GM06990 (cell line): ENCODE results near the gene MED10.
"Not testable (repeated sequence)": the region's sequence is repeated elsewhere in the genome, so short reads cannot be mapped to it uniquely, and the experiment has no call there.

Experiments
- DNase-seq: peaks from one replicate; pipeline ENCODE4 v3.0.0-alpha.2; 2011; ENCODE audit not compliant: insufficient read length; ENCODE audit errors: extremely low read depth
- H3K27me3 ChIP-seq: replicated peaks from 2 replicates; pipeline ENCODE4 v1.6.0; 2011; ENCODE audit warnings: low read length; ENCODE audit not compliant: control insufficient read depth, insufficient read depth
- H3K36me3 ChIP-seq: 2 replicates; pipeline ENCODE4 v1.5.1; 2011; ENCODE audit warnings: low read length; ENCODE audit not compliant: control insufficient read depth, insufficient read depth
- H3K4me3 ChIP-seq: replicated peaks from 2 replicates; pipeline ENCODE4 v1.5.1; 2011; ENCODE audit warnings: low read depth, mild to moderate bottlenecking, control low read depth, low read length
- TF ChIP-seq, protein P1 (sequence below): IDR thresholded peaks from 2 replicates; pipeline ENCODE4 v1.5.1; 2011; ENCODE audit warnings: low read length, control low read depth, mild to moderate bottlenecking, inconsistent platforms; ENCODE audit not compliant: insufficient read depth, poor library complexity, severe bottlenecking

Gene MED10

DNA sequence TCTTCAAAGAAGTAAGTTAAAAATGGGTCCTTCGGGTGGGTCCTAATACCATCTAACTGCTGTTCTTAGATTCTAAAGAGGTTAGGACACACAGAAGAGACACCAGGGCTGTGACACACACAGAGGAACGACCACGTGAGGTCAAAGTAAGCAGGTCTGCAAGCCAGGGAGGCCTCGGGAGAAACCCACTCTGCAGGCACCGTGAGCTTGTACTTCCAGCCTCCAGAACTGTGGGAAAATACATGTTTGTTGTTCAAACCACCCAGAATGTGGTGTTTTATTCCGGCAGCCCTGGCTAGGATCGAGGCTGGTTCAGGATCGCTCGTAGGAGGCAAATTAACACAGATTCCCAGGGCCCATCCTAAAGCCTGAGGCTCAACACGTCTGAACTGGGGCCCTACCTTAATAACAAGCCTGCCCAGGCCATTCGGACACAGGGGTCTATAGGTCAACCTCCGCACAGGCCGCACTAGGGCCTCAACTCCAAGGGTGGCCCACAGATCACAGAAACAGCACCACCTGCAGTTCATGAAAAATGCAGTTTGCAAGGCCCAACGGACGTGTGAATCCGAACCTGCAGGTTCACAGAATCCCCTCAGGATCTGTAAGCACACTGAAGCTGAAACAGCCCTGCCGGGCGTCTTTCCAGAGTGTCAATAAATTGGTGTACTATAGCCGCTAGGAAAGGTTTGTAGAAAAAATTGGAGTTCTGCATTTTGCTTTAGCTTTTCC lies 7.1 kb downstream of the MED10 start:
- Histone ChIP-seq H3K36me3 (peaks cover 36% of the 10 kb centered on the region), H3K4me3 (no peak overlapping the region), H3K27me3 (no peaks in the 10 kb centered on the region)
- no peak for DNase-seq
- TF ChIP-seq, protein P1, sequence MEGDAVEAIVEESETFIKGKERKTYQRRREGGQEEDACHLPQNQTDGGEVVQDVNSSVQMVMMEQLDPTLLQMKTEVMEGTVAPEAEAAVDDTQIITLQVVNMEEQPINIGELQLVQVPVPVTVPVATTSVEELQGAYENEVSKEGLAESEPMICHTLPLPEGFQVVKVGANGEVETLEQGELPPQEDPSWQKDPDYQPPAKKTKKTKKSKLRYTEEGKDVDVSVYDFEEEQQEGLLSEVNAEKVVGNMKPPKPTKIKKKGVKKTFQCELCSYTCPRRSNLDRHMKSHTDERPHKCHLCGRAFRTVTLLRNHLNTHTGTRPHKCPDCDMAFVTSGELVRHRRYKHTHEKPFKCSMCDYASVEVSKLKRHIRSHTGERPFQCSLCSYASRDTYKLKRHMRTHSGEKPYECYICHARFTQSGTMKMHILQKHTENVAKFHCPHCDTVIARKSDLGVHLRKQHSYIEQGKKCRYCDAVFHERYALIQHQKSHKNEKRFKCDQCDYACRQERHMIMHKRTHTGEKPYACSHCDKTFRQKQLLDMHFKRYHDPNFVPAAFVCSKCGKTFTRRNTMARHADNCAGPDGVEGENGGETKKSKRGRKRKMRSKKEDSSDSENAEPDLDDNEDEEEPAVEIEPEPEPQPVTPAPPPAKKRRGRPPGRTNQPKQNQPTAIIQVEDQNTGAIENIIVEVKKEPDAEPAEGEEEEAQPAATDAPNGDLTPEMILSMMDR: no peak

DNA sequence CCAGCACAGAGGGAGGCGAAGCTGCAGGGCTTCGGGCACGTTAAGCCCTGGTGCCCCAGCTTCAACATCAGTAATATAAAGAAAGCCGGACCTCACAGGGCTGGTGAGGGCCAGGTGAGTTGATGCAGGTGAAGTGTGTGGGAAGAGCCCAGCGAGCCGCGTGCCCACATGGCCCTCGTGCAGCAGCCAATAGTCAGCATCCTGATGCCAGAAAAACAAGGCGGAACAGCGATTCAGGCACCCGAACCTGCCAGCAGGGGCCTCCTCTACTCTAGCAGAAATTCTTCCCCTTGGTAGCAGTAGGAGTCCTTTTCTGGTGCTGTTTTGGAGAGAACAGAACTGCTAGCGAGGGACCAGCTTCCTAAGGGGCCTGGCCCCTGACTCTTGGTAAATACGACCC lies 7.8 kb downstream of the MED10 start:
- DNase-seq: no peak
- Histone ChIP-seq H3K36me3 (peaks cover 35% of the 10 kb centered on the region), H3K27me3 (no peaks in the 10 kb centered on the region), H3K4me3 (no peak overlapping the region)
- TF ChIP-seq, protein P1: peak; percentile 7

DNA sequence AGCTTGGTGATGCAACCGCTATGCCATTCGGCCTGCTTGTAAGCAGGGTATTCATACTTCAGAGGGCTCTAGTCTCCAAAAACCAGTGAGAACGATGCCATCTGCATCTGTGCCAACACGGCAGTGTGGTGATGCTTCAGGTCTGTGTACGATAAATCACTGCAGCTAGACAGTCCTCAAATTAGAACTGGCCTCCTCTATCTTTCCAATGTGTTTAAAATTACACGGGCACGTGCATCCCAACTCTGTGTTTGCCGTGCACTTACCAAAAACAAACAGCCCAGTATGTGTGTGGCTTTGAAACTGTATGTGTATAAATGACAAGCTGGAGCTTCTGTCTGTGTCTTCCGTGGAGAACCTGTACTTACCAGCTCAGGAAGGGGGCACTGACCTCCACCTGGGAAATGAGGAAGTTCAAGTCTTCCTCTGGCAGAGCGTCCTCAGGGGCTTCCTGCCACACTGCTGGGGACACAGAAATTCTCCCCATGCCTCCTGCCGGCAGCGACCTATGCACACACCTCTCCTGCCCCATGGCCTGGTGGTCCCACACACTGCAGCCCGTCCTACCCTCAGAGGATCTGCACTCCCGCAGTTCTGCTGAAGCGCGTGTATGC lies 12.3 kb downstream of the MED10 start:
- DNase-seq: no peak
- H3K4me3 ChIP-seq: no peak overlapping the region
- H3K36me3 ChIP-seq: peaks cover 15% of the 10 kb centered on the region
- TF ChIP-seq, protein P1: no peak
- no peaks in the 10 kb centered on the region for H3K27me3 ChIP-seq

DNA sequence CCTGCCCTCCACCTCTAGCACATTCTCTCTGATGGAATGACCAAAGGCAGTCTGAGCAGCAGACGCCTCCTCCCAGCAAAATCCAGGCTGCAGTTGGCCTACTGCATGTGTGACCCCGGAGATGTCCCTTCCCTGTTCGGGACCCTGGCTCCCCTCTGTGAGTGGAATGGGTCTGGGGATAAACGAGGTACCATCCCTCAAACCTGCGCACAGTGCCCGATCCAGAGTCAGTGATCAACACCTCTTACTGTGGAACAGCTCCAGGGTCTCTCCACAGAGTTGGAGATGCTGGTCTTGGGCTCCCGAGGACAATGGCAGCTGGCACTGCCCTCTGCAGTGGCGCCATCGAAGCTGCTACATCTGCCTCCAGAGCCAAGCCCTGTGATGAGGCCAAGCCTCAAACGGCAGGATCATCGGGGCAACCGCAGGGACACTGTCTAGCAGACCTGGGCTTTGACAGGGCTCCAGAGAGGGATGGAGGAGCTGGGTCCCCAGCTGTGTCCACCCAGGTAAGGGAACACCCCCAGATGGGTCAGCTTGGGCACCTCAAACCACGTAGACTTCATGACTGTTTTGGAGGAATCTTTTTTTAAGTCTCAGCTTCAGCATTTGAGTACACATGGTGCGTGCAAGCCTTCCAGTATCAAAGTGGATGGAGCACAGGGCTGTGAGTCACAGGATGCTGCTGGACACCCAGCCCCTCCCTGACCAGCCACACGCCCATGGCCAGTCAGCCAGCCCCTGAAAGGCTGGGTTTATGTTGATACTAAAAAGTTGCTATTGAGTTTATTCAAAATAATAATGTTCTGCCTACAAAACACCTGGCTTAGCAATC lies 13.0 kb downstream of the MED10 start:
- DNase-seq: no peak
- Histone ChIP-seq H3K36me3 (peaks cover 10% of the 10 kb centered on the region), H3K4me3 (no peak overlapping the region), H3K27me3 (no peaks in the 10 kb centered on the region)
- TF ChIP-seq, protein P1: no peak

DNA sequence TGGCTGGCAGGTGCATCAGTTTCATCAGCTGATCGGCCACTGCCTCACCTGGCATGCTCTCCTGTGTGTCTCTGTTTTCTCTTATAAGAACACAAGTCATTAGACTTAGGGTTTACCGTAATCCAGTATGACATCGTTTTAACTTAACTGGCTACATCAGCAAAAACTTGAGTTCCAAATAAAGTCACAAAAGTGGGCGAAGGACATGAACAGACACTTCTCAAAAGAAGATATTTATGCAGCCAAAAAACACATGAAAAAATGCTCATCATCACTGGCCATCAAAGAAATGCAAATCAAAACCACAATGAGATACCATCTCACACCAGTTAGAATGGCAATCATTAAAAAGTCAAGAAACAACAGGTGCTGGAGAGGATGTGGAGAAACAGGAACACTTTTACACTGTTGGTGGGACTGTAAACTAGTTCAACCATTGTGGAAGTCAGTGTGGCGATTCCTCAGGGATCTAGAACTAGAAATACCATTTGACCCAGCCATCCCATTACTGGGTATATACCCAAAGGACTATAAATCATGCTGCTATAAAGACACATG lies 14.8 kb downstream of the MED10 start:
- not testable (repeated sequence) for H3K4me3 ChIP-seq, H3K27me3 ChIP-seq, H3K36me3 ChIP-seq, DNase-seq

DNA sequence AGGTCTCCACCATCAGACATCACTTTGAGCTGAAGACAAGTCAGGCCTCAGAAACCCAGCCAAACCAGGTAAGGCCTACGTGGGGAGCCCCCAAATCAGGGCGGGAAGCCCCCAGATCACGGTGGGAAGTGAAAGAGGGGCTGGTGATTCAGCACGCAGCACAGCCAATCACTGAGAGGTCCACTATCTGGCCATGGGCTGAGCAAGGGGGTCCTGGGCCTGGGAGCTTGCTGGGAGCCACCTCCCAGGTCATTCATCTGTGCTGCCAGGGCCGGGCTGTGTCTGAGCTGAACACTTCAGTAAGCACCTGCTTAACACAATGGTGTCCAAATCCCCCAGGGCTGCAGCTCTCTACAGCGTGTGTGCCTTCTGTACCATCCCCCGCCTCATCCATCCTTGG lies 15.5 kb downstream of the MED10 start:
- Histone ChIP-seq H3K36me3 (peaks cover 4% of the 10 kb centered on the region), H3K27me3 (no peaks in the 10 kb centered on the region), H3K4me3 (no peak overlapping the region)
- TF ChIP-seq, protein P1: no peak
- no peak for DNase-seq
